ENCODE results near the gene TMEM208.

The TMEM208 gene

DNA sequence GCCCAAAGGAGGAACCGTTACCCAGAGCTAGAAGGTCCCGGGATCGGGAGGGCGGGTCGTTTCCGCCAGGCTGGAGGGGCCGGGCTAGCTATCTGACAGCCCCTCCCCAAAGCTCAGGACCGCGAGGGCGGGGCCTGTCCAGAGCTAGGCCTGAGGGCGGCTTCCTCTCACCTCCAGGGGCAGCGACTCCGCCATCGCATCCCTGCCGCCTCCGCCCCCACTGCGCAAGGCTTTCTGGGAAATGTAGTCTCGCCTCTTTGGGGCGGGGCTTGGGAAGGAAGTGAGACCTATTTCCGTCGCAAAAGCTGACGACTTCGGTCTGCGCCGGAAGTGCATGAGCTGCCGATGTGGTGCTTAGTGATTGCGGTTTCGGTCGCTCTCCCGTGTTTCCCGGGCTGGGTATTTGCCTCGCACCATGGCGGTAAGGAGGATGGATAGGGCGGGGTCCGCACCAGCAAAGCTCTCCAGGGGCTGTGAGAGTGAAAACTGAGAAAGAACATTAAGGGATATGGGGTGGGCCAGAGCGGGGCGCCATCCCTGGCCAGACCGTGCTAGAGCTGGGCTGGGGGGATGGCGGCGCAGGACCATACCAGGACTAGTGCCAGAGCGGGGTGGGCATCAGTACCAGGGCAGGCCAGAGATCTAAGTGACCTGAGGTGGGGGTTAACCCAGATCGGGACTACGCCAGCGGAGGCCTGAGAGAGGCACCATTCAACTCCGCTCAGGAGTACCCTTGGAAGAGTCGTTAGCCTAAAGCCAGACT is at the start of gene TMEM208:
TSS of gene TMEM208 (plus strand) at position 327 of the 763 bp plus-strand sequence. CDS start at position 416, 89 bp downstream.
- in situ Hi-C loops (cut with MboI; ENCODE audit: low sequenced_read_pairs): no loop called here

DNA sequence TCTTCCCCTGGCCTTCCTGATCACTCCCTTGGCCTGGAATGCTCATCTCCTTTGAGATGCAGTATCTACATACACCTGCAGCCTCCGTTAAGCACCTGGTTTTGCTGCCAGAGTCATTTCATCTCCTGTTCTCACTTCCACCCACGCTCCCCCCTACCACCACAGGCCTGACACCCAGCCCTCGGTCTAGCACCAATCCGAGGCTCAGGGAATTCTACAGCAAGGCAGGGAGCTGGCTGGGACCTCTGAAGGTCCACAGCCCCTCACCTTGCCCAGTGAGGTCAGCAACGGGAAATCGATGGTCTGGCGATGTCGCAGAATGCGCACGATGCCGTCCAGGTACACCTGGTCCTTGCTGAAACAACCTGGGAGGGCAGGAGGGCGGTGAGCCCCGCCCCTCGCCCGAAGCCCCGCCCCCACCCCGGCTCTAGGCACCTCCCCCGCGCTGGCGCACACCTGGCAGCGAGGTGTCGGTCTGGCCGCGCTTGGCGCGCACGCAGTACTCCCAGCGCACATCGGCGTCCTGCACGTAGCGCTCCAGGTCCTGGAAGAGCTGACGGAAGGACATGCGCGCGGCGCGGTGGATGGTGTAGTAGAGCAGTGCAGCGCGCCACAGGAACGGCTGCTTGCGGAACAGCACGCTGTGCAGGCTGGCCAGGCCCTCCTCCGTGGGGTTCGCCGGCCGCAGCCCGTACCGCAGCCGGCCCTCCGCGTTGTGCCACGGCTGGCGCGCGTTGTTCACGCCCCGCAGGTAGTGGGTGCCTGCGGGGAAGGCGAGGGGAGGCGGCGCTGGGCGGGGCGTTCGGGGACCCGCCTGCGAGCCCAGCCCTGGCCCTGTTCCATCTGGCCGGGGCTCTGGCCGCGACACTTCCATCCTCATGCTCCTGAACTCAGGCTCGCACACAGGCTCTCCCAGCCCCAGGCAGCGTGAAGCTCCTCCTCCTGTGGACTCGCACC is 48.9 kb upstream of the TMEM208 start:
- in situ Hi-C loops (cut with MboI; ENCODE audit: low sequenced_read_pairs): no loop called here

DNA sequence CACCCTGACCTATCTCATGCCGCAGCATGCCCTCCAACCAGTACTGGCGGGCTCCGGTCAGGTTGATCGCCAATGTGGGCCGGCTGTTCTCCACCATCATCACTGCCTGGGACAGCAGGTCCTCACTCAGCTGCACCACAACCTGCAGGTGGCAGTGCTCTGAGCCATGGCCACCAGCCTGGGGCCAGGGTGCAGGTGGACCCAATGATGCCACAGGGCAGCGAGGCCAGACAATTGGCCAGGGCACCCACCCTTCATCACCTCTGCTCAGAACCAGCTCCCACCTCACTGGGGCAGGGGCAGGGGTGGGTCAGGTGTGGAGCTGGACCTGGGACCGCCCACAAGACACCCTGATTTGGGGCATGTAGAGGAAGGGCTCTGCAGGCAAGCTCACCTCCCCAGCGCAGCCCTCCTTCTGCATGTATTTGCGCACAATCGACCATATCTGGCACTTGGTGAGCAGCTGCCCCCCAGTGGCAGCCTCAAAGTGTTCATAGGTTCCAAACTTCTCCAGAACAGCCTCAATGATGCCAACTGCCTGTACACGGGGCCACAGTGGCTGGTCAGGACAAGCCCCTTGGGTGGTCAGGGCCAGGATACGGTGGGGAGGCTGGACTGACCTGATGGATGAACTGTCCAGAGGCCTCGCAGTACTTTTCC is 47.4 kb upstream of the TMEM208 start:
- in situ Hi-C loops (cut with MboI; ENCODE audit: low sequenced_read_pairs): no loop called here

DNA sequence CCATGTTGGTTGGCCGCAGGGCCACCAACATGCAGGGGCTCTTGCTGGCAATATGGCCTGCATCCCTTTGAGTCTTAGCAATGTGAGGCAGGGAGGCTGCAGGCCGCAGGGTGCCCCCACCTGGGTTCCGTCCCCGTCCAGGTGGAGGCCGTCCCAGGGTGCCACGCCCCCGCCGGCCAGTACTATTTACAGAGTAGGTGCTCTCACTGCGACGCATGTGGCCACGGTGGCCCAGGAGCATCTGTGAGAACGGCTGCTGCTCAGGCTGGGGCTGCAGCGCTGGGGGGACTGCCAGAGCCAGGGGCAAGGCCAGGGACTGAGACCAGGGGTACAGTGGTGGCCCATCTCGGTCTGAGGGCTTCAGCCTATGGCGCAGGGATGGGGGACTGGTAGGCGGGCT is 46.8 kb upstream of the TMEM208 start:
- in situ Hi-C loops (cut with MboI; ENCODE audit: low sequenced_read_pairs): no loop called here

DNA sequence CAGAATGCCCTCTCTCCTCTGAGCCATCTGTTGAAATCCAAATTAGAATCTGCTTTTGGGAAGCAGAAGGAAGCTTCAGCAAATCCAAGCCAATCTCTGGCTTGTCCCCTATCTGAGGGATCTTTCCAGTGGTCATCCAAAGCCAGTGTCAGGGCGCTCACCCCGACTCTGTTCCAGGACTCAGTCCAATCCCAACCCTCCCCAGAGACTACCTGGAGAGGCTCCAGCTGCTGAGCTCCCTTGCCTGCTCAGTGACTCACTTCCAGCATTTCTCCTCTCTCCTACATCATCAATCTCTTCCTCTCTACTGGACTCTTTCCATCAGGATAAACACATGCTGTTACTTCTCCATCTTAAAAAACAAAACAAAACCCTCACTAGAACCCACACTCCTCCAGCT is 45.6 kb upstream of the TMEM208 start:
- in situ Hi-C loops (cut with MboI; ENCODE audit: low sequenced_read_pairs): no loop called here

DNA sequence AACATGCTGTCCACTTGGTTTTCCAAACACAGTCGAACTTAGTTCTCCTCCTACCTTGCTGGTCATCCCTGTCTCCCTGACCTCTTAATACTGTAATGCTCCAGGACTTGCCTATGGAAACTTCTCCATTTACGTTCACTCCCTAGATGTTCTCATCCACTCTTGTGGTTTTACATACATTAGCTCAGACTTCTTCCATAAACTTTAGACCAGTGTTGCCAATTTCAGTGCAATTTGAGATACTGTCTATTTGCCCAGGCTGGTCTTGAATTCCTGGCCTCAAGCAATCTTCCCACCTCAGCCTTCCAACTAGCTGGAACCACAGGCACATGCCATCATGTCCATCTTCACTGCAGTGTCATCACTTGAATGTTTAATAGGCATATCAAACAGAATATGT is 44.6 kb upstream of the TMEM208 start:
- in situ Hi-C loops (cut with MboI; ENCODE audit: low sequenced_read_pairs): no loop called here

DNA sequence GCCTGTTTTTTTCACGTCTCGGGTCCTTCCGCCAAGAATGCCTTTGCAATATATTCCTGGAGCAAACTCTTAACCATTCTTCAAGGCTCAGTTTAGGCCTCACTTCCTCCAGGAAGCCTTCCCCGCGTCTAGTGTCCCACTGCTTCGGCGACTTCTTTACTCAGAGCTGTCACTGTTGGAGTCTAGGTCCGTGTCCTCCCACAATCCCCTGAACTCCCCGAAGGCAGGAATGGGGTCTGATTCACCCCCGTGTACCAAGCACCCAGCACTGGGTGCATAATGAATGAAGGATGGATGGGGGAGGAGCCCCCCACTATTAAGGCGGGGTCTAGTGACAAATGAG is 43.7 kb upstream of the TMEM208 start:
- in situ Hi-C loops (cut with MboI; ENCODE audit: low sequenced_read_pairs): no loop called here

DNA sequence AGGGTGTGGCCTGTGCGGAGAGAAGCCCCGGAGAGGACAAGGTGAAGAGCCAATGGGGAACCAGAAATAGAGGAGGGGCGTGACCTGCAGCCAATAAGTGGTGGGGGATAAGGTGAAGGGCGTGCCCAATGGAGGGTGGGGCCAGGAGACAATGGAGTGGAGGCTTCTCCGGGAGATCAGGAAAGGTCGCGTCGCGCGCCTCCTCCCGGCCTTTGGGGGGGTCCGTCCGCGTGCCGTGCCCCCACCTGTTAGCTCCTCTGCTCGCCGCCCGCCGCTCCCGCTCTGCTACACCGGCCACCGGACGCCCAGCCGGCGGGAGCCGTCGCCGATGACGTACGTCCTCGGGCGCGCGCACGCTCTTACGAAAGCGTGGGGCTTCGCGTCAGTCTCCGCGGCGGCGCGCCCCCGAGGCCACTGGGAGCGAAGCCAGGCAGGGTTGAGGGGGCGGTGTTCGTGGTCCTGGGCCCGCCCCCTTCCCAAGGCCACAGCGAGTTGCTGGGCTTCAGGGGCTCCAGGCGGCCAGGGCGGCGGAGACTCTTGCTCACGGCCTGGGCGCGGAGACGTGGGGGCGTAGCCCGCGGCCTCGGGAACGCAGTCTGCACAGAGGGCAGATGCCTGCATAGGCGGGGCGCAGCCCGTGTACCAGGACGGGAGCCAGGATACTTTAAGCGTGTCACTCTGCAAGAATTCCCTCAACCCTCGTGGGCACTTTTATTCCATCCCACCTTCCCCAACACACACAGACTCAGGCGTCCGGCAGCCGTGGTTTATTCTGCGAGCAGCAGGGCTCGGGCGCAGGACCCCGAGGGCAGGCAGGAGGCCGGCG is 43.1 kb upstream of the TMEM208 start, which contains the start of gene MATCAP1:
TSS of gene MATCAP1 (minus strand) at position 337 of the 826 bp plus-strand sequence. CDS start 3,353 bp downstream, outside the sequence.
- in situ Hi-C loops (cut with MboI; ENCODE audit: low sequenced_read_pairs): no loop called here

DNA sequence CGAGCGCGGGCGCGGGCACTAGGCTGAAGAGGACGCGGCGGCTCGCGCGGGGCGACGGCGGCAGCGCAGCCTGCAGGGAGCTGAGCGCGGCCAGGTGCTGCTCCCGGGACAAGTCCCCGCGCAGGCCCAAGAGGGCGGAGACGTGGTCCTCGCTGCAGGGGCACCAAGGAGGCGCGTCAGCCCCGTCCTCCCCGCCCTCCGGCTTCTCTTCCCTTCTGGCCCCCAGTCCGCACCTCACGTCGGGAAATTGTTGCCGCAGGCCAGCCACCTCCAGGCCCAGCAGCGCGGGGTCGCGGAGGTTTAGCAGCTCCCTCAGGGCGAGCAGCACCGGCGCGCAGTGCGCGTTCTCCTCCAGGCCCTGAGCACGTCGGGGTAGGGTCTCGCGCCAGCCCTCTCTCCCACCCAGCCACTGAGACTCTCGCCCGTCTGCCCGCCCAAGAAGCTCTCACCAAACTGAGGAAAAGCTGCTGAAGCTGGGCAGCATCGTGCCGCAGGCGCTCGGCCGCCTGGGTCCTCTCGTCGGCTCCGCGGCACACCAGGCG is 42.4 kb upstream of the TMEM208 start:
- in situ Hi-C loops (cut with MboI; ENCODE audit: low sequenced_read_pairs): no loop called here

DNA sequence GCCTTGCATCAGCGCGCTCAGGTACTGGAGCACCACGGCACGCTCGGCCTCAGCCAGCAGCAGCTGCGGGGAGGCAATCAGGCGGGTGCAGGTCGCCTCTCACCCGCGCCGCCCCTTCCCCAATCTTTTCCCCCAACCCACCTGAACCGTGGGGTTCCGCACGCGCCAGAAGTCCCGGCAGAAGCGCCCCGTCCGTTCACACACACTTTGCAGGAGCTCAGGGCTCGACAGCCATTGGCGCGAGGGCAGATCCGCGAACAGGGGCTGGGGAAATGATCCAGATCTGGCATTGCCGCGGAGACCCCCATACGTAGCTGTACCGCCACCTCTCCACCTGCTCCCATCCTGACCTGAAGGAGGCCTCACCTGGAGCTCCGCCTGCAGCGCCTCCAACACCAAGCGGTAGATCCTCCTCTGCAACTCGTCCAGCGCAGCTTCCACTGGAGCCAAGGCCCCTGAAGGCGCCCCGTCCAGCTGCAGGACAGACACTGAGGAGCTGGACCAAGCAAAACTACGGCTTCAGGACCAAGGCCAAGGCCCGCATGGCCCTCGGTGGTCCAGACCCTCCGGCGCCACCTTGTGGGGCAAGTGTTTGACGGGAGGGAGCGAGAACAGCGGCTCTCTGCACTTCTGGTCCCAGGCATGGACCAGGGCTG is 41.8 kb upstream of the TMEM208 start:
- in situ Hi-C loops (cut with MboI; ENCODE audit: low sequenced_read_pairs): no loop called here

DNA sequence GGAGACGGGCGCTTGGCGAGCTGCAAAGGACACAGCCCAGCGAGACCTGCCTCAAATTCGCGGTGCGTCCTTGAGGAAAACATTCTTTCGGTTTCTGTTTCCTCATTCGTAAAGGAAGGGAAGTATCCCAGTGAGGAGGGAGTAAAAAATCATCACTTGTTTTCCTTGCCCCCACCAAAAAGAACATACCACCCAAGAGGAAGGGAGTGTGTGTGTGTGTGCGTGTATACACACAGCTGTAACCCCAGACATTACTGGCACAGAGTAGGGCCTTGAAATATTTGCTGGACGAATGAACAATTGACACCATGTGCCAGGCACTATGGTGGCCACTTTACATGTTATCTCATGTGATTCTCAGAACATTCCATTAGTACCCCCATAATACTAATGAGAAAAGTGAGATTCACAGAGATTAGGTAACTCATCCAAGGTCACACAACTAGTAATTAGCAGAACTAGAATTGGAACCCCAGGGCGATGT is 41.2 kb upstream of the TMEM208 start:
- in situ Hi-C loops (cut with MboI; ENCODE audit: low sequenced_read_pairs): no loop called here

DNA sequence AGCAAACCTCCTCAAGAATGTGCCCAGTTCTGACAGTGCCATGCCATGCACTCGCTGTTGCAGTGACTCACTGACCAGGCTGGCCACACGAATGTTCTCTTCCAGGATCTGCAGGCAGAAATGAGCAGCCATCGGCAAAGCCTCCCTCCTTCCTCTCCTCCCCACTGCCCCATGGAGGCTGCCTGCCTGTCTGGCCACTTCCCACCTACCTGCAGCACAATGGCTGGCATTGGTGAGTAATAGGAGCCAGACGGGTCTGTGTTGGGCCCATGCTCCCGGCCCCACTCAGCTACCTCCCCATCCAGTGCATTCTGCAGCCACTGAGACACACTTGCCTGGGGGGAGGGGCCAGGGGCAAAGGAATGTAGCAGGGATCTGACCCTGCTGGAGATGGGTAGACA is 40.4 kb upstream of the TMEM208 start:
- in situ Hi-C loops (cut with MboI; ENCODE audit: low sequenced_read_pairs): no loop called here

DNA sequence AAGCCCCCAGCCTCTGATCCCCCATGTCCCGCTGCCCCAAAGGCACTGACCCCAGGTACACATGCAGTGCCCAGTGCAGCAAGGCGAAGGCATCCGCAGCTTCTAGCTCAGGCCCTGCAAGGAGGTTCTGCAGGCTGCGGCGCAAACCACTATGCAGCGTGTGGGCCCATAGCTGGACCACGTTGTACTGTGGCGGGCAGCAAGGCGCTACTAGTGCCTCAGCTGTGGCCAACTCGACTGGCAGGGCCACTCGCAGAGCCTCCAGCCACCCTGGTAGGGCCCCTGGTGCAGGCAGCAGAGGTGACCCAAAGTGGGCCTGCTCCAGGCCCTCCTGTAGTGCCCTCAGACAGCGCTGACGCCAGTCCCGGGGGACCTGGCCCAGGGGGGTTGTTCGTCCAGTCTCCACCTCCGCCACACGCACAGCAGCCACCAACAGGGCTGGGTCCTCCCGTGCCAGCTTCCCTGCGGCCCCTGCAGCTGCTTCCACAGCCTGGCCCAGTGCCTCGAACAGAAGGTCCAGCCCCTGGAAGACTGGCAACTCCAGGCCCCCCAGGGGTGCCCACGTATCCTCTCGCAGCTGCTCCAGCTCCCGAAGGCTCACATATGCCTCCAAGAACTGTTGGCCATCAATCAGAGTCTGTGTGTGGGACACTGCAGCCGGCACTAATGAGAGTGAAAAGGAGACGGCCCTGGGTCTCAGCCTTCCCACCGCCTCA is 39.6 kb upstream of the TMEM208 start:
- in situ Hi-C loops (cut with MboI; ENCODE audit: low sequenced_read_pairs): no loop called here

DNA sequence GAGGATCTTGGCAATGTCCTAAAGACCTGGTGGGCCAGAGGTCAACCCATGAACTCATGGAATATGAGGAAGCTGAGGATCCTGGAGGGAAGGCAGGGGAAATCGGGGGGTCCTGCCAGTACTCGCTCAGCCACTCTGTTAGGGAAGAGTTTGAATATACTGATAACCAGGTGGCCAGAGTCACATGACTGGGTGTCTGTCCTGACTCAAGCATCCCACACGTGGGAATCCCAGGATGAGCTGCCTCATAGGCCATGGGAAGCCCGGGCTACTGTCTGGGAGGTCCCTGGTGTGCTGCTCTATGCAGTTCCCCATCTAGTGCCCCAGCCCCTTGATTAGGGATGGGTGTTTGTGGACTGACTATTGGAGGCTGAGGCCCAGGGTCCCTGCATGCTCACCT is 38.6 kb upstream of the TMEM208 start:
- in situ Hi-C loops (cut with MboI; ENCODE audit: low sequenced_read_pairs): no loop called here

DNA sequence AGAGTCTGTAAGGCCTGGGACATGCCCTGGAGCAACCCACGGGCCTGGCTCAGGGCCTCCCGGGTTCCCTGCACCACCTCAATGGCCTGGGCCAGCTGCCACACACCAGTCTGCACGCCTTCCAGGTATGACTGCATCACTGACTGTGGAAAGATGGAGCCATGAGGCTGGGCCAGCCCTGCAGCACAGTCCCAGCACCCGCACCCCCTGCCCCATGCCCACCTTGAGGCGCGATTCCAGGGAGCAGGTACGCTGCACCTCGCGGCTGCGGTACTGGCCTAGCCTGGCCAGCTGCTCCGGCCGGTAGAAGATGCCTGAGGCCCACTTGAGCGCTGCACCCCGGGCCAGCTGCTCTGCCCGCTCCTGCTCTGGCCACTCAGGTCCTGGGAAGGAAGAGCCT is 38.1 kb upstream of the TMEM208 start:
- in situ Hi-C loops (cut with MboI; ENCODE audit: low sequenced_read_pairs): no loop called here

DNA sequence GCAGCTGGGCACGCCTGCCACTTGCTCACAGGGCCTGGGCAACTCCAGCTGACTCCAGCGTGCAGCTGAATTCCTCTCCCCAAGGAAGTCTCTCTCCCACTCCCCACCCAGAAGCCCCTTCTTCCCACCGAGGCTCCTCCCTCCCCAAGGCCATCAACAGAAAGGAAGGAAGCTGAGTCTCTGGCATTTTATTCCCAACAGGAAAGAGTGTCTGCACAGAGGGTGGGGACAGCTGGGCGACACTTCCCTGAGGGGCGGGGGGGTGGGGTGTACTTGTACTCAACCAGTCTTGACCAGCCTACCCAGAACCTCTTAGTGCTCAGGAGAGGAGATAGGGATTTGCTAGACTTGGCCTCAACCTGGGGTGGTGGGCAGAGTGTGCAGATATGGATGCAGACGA is 36.9 kb upstream of the TMEM208 start, which contains the start of gene EXOC3L1:
TSS of gene EXOC3L1 (minus strand) at position 96 of the 400 bp plus-strand sequence. CDS start 460 bp downstream, outside the sequence.
- in situ Hi-C loops (cut with MboI; ENCODE audit: low sequenced_read_pairs): no loop called here

DNA sequence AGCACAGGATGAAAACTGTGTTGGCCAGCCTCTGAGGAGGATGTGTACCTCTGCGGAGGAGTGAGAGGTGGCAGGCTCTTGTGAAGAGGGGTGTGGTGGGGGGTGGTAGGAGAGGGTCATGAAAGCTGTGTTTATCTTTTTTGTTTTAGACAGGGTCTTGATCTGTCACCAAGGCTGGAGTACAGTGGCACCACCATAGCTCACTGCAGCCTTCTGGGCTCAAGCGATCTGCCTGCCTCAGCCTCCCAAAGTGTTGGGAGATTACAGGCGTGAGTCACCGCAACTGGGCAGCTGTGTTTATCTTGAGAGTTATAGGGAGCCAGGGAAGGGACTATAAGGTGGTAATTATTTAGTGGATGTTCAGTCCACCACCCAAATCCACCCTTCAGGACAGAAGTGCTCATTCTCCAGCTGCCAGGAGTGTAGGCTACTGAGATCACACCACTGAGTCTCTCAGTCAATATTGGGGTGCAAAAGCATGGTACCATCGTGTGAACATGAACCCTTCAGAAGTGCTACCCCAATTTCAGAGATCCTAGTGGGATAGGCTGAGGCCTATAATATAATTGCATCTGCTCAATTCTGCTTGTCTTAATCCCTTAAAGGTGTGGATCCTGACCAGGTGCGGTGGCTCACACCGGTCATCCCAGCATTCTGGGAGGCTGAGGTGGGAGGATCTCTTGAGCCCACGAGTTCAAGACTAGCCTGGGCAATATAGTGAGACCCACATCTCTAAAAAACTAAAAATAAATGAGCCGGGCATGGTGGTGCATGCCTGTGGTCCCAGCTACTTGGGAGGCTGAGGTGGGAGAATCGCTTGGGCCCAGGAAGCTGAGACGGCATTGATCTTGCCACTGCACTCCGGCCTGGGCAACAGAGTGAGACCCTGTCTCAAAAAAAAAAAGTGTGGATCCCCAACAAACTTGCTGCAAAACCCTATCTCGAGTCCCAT is 36.2 kb upstream of the TMEM208 start:
- in situ Hi-C loops (cut with MboI; ENCODE audit: low sequenced_read_pairs): no loop called here

All from hTERT RPE-1 (cell line).